ENCODE results near the gene PLCG1. TPM values are rescaled to one million over a fixed set of nuclear protein-coding genes. Genes with fewer than 3 reads are reported as not detected.

Gene PLCG1
- 46.3 and 89.4 TPM in 2 replicates for total RNA-seq

DNA sequence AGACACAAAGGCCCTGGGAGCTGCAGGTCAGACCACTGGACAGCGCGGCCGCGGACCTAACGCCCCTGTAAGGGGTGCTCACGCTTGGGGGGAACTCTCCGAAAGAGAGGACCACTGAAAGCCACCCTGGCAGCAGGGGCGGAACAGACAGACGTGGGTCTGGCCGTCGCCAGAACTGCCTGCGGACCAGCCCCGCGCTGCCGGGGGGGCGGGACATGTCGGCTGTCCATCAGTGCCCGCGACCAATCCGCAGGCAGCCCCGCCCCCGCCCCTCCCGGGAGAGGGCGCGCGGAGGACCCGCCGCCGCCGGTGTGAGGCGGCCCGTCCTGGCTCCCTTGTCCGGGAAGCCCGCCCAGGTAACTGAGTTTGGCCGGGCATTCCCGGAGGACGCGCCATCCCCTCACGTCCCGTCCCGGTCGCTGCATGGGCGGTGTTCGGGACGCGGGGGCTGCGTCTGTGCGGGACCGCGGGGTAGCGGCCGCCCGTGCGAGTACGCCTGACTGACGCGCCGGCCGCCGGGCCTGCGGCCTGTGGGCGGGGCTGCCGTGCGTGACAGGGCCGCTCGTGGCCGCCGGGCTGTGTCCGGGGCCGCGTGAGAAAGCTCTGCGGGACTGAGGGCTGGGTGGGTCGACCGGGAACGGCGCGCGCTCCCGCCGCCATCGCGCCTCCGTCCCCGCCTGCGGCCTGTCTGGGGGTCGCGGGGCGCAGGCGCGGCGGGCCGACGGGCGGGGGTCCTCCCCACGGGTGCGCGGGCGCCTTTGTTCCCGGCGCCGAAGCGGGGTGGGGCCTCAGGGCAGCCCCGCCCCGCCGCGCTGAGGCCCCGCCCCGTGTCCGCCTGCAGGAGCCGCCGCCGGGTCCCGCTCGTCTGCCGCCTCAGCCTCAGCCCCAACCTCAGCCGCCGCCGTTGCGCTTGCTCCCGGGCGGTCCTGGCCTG is at the start of gene PLCG1:
PLCG1 (plus strand) TSS at position 864 of the 934 bp plus-strand sequence. CDS start 99 bp downstream, outside the sequence.

Other genes with a start within 250 kb of the PLCG1 start
- 19.3 and 31.0 TPM in 2 replicates for gene TOP1, start 108.7 kb upstream of the PLCG1 start, total RNA-seq
- gene ZHX3, start 180.2 kb downstream of the PLCG1 start, total RNA-seq: 21.6 and 24.8 TPM in 2 replicates
- gene LPIN3, start 203.3 kb downstream of the PLCG1 start, total RNA-seq: 14.4 and 18.1 TPM in 2 replicates
- under 0.01 TPM in 2 replicates for gene EMILIN3, start 229.3 kb downstream of the PLCG1 start, total RNA-seq